Thyroid gland (tissue), 4 donors: ENCODE measurements around the gene YBX3. TPM values are rescaled to one million over a fixed set of nuclear protein-coding genes. Genes with fewer than 3 reads are reported as not detected.

Source experiments
- DNase-seq, 2 donors: peaks; one replicate each; pipeline ENCODE4 v3.0.0-alpha.2; 2019
- H3K27ac ChIP-seq, 3 donors: fragments of 200-600 bp; sonication (generic); 1 replicate in 2 of 3; 2 replicates in 1 of 3; pipeline ENCODE4 v1.5.1; 2016 to 2019; ENCODE audit warnings: mild to moderate bottlenecking in 1 of 3, moderate library complexity in 1 of 3
- H3K27me3 ChIP-seq: fragments of 200-600 bp; sonication (generic); one replicate; pipeline ENCODE4 v1.5.1; 2019
- H3K36me3 ChIP-seq, 2 donors: fragments of 200-600 bp; sonication (generic); one replicate each; pipeline ENCODE4 v1.5.1; 2016 to 2019
- H3K4me1 ChIP-seq, 2 donors: fragments of 200-600 bp; sonication (generic); one replicate each; pipeline ENCODE4 v1.5.1; 2017 to 2019
- H3K4me3 ChIP-seq, 3 donors: fragments of 200-600 bp; sonication (generic); replicated peaks in 1 of 3; 1 replicate in 2 of 3; 2 replicates in 1 of 3; pipeline ENCODE4 v1.5.1; 2016; ENCODE audit warnings: mild to moderate bottlenecking in 1 of 3
- H3K9me3 ChIP-seq: fragments of 200-600 bp; sonication (generic); one replicate; pipeline ENCODE4 v1.5.1; 2017
- POLR2A ChIP-seq, 2 donors: fragments of 450-650 bp; IDR thresholded peaks; one replicate each; pipeline ENCODE4 v1.6.1; 2017; ENCODE audit warnings: antibody characterized with exemption in 2 of 2, mild to moderate bottlenecking in 2 of 2, moderate library complexity in 1 of 2
- WGBS, 2 donors: methylation state at CpG; one replicate each; pipeline ENCODE4 v1.1.5; 2017; 5-methylcytosine and 5-hydroxymethylcytosine counted together
- intact Hi-C: fragments of 100-400 bp; cut with DNase I; formaldehyde crosslinking; loops from one replicate; pipeline ENCODE4 v1.15.1; 2023
- total RNA-seq, 4 donors: library from RNA; depleted of rRNA; stranded (reverse); fragments of >200 nt; gene quantifications; one replicate each; pipeline ENCODE4 v1.2.3, GENCODE V29; 2016
- TF ChIP-seq, protein P1 (sequence below), 6 experiments: fragments of 200-600 bp in 3 of 6; fragments of 450-650 bp in 3 of 6; sonication (generic) in 3 of 6; IDR thresholded peaks; one replicate each; pipeline ENCODE4 v1.5.1; 2016 to 2019; ENCODE audit warnings: antibody characterized with exemption in 6 of 6, mild to moderate bottlenecking in 2 of 6, inconsistent platforms in 1 of 6, moderate library complexity in 1 of 6

Gene YBX3
- total RNA-seq, 4 donors from 2014 or later = 123 to 351 (median 233) TPM

DNA sequence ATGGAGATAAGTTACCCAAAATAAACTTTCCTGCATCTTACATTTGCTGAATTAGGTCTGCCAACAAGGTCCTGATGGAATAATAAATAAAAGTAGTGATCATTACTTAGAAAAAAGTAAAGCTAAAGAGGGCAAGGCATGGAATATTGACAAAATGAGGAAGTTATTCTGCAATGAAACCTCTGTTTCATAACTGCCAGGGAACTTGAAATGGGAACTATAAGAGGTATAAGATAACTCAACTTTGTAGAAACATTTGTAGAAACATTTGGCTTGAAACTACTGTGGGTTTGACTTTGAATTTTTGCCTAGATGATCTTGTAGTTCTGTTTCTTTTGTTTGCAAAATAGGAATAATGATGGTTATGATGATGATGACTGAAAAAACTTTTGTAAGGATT, 18.7 kb upstream of the YBX3 start:
- intact Hi-C loops = no loop called here
- H3K4me3 ChIP-seq = no peak overlapping the region
- H3K4me1 ChIP-seq = no peaks in the 10 kb centered on the region
- TF ChIP-seq POLR2A (IDR thresholded peaks at IDR 0.05) = no peak
- TF ChIP-seq, protein P1, sequence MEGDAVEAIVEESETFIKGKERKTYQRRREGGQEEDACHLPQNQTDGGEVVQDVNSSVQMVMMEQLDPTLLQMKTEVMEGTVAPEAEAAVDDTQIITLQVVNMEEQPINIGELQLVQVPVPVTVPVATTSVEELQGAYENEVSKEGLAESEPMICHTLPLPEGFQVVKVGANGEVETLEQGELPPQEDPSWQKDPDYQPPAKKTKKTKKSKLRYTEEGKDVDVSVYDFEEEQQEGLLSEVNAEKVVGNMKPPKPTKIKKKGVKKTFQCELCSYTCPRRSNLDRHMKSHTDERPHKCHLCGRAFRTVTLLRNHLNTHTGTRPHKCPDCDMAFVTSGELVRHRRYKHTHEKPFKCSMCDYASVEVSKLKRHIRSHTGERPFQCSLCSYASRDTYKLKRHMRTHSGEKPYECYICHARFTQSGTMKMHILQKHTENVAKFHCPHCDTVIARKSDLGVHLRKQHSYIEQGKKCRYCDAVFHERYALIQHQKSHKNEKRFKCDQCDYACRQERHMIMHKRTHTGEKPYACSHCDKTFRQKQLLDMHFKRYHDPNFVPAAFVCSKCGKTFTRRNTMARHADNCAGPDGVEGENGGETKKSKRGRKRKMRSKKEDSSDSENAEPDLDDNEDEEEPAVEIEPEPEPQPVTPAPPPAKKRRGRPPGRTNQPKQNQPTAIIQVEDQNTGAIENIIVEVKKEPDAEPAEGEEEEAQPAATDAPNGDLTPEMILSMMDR (IDR thresholded peaks at IDR 0.05) = no peak
- H3K9me3 ChIP-seq = no peaks in the 10 kb centered on the region
- H3K27me3 ChIP-seq = no peaks in the 10 kb centered on the region
- no peak overlapping the region for H3K27ac ChIP-seq
- no peaks in the 10 kb centered on the region for H3K36me3 ChIP-seq
- no peak for DNase-seq

- no peak overlapping the region for H3K4me3 ChIP-seq
- no peaks in the 10 kb centered on the region for H3K36me3 ChIP-seq
- H3K4me1 ChIP-seq = no peaks in the 10 kb centered on the region
- DNase-seq = no peak
- no peaks in the 10 kb centered on the region for H3K9me3 ChIP-seq
- H3K27me3 ChIP-seq = no peaks in the 10 kb centered on the region
- 61 to 67% methylated on average over 1 of the region's 1 CpG for WGBS, 2 donors
- TF ChIP-seq, protein P1 (IDR thresholded peaks at IDR 0.05) = no peak
- no peak for TF ChIP-seq POLR2A (IDR thresholded peaks at IDR 0.05)
- H3K27ac ChIP-seq = no peak overlapping the region
- intact Hi-C loops = no loop called here
Observed at GRCh38 chr12:10740182-10740581, 17.1 kb upstream of the YBX3 start.

- Histone ChIP-seq H3K4me3 (no peak overlapping the region), H3K27me3 (no peaks in the 10 kb centered on the region), H3K36me3 (no peaks in the 10 kb centered on the region), H3K4me1 (no peaks in the 10 kb centered on the region), H3K27ac (no peak overlapping the region), H3K9me3 (no peaks in the 10 kb centered on the region)
- no peak for DNase-seq
- WGBS, 2 donors = 81 to 90% methylated on average over 8 of the region's 8 CpGs
- TF ChIP-seq, protein P1 (IDR thresholded peaks at IDR 0.05) = no peak
- no peak for TF ChIP-seq POLR2A (IDR thresholded peaks at IDR 0.05)
- intact Hi-C loops = no loop called here
Observed at GRCh38 chr12:10739157-10740118, 16.3 kb upstream of the YBX3 start.

DNA sequence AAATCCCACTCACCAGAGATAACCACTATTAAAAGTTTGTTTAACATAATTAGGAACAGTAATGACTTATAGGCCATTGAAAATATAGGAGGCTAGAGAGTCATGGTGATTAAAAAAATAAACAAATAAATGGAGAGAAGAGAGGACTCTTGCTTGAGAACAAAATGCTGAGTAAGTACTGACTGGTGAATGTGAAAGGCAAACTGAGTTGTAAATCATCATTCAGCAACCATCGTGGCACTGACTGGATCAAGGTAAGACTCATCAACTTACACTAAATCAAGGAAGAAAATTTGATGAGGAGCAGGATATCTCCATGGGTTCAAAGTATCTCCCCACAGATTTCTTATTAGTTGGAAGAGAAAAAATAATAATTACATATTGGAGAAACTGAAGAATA, 14.1 kb upstream of the YBX3 start:
- Histone ChIP-seq H3K4me3 (no peak overlapping the region), H3K36me3 (no peaks in the 10 kb centered on the region), H3K4me1 (no peaks in the 10 kb centered on the region), H3K9me3 (no peaks in the 10 kb centered on the region), H3K27me3 (no peaks in the 10 kb centered on the region), H3K27ac (no peak overlapping the region)
- TF ChIP-seq POLR2A (IDR thresholded peaks at IDR 0.05) = no peak
- TF ChIP-seq, protein P1 (IDR thresholded peaks at IDR 0.05) = no peak
- no peak for DNase-seq
- 85 to 89% methylated on average over 1 of the region's 1 CpG for WGBS, 2 donors
- intact Hi-C loops = no loop called here

DNA sequence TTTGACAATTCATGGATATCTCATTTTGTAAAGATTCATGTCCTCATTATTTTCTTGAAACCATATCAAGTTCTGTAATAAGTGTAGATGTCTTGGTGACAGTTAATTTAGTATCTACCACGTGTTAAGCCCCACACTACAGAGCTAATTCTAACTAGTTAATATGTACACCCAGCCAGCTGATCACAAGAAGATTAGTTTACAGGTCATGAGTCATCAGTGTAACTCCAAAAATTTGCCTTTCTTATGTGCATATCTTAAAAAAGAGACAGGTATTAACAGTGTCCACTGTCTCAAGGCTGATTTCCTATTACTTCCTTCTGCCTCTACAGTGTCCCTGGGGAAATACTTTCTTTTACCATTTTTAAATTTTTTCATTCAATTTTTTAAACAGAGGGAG, 13.3 kb upstream of the YBX3 start:
- H3K4me3 ChIP-seq = no peak overlapping the region
- H3K27ac ChIP-seq = no peak overlapping the region
- no peak for DNase-seq
- WGBS, 2 donors = 71 to 86% methylated on average over 1 of the region's 1 CpG
- H3K4me1 ChIP-seq = no peaks in the 10 kb centered on the region
- intact Hi-C loops = no loop called here
- H3K36me3 ChIP-seq = no peaks in the 10 kb centered on the region
- TF ChIP-seq, protein P1 (IDR thresholded peaks at IDR 0.05) = no peak
- no peak for TF ChIP-seq POLR2A (IDR thresholded peaks at IDR 0.05)
- no peaks in the 10 kb centered on the region for H3K27me3 ChIP-seq
- no peaks in the 10 kb centered on the region for H3K9me3 ChIP-seq
